Non-pigmented ciliary epithelial cell (primary cell): ENCODE measurements around the gene PIP5K1A.
"Not testable (repeated sequence)": the region's sequence is repeated elsewhere in the genome, so short reads cannot be mapped to it uniquely, and the experiment has no call there.

Experiments used
- DNase-seq: peaks from one replicate; pipeline ENCODE4 v3.0.0-alpha.2; 2010; ENCODE audit warnings: low read depth

PIP5K1A gene

DNA sequence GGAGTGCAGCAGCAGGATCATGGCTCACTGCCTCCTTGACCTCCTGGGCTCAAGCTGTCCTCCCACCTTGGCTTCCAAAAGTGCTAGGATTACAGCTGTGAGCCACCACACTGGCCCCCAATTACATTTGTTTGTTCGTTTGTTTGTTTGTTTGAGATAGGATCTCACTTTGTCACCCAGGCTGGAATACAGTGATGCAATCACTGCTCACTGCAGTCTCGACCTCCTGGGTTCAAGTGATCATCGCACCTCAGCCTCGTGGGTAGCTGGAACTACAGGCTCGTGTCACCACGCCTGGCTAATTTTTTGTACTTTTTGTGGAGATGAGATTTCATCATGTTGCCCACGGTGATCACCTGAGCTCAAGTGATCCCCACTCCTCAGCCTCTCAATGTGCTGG is 6.3 kb upstream of the PIP5K1A start:
- DNase-seq = no peak

DNA sequence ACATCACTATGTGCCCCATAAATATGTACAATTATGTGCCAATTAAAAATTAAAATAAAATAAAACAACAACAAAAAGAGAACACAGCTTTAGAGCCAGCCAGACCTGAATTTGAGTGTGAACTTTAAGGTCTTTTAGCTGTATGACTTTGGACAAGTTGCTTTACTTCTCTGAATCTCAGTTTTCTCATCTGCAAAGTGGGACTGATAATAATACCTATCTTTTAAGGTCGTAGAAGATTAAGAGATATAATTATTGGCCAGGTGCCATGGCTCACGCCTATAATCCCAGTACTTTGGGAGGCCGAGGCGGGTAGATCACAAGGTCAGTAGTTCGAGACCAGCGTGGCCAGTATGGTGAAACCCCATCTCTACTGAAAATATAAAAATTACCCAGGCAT is 5.0 kb upstream of the PIP5K1A start:
- DNase-seq = no peak

DNA sequence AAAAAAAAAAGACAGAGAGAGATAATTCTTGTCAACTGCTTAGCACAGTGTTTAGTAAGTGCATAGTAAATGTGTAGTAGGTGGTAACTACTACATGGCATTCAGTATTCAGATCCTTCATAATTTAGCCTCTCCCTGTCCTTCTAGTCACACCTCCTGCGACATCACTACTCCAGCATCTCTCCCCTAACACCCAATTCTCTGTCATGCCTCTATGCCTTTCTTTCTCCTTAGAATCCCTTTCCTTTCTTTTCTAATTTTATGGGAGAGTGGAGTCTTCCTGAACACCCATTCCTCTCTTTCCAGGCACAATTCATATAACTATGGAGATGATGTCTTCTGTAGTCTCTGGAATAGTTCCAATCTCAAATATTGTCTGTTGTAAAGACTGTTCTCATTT is 4.5 kb upstream of the PIP5K1A start:
- no peak for DNase-seq

DNA sequence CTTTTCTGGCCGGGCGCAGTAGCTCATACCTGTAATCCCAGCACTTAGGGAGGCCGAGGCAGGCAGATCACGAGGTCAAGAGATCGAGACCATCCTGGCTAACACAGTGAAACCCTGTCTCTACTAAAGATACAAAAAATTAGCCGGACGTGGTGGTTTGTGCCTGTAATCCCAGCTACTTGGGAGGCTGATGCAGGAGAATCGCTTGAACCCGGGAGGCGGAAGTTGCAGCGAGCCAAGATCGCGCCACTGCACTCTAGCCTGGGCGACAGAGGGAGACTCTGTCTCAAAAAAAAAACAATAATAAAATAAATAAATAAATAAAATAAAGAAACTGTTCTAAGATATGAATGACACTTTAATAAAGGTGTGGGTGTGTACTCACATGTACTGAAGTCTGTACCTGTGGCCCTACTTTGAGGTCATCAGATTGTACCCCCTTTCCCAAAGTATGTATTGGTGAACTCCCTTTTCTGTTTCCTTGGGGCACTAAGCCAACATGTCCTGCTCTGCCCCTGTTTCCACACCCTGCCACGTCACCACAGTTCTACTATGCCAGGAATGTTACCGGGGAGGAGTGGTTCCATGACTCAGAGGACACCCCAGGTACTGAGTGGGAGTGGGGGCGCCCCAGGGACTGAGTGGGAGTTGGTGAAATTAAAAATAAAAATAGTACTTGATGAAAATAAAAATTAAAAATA is 3.3 kb upstream of the PIP5K1A start:
- peak; percentile 67 for DNase-seq

DNA sequence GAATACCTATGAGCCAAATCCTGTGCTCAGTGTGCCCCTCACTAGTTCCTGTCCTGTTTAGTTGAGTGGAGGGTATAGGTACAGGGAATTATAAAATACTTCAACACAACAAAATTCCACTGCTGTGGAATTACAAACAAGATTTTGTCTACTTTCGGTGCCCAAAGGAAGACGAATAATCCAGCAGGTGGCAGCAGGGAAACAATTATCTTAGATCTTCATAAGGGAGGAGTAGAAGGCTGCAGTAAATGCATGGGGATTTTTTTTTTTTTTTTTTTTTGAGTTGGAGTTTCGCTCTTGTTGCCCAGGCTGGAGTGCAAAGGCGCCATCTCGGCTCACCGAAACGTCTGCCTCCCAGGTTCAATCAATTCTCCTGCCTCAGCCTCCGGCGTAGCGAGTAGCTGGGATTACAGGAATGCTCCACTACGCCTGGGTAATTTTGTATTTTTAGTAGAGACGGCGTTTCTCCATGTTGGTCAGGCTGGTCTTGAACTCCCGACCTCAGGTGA is 2.0 kb upstream of the PIP5K1A start:
- no peak for DNase-seq

GRCh38 chr1:151197863-151198253 is 494 bp upstream of the PIP5K1A start:
- no peak for DNase-seq

- peak; percentile 77 for DNase-seq
These were observed 1.7 kb downstream of the PIP5K1A start for GRCh38 chr1:151199873-151200581.

DNA sequence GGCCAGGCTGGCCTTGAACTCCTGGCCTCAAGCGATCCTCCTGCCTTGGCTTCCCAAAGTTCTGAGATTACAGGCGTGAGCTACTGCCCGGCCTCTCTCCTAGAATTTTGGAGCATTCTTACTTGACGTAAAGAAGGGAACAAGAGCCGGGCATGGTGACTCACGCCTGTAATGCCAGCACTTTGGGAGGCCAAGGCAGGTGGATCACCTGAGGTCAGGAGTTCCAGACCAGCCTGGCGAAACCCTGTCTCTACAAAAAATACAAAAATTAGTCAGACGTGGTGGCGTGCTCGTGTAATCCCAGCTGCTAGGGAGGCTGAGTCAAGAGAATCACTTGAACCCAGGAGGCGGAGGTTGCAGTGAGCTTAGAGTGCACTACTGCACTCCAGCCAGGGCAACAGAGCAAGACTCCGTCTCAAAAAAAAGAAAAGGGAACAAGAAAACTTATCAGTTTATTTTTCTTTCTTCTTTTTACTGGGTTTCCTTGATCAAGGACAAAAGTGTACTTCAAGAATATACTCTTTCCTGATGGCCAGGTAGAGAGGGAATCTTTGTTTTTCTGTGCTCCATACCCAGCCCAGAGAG is 7.1 kb downstream of the PIP5K1A start:
- not testable (repeated sequence) for DNase-seq

DNA sequence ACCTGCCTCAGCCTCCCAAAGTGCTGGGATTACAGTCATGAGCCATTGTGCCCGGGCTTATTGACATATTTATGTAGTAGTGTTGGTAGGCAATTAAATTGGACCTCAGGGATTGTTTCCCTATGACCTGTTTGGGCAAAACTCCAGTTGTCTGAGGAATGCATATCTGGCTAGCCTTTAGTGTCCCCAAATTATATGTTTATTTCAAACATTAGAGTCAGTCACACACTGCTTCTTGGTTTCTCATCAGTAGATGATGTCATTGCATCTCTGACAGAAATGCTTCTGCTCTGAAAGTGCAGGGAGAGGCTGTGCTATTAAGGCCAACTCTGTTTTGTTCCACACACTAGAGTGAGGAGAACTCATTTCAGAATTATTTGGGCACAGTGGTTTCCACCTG is 12.5 kb downstream of the PIP5K1A start:
- no peak for DNase-seq

- no peak for DNase-seq
These were observed 13.8 kb downstream of the PIP5K1A start for GRCh38 chr1:151211972-151212705.

GRCh38 chr1:151213560-151213959 is 15.2 kb downstream of the PIP5K1A start:
- no peak for DNase-seq

DNA sequence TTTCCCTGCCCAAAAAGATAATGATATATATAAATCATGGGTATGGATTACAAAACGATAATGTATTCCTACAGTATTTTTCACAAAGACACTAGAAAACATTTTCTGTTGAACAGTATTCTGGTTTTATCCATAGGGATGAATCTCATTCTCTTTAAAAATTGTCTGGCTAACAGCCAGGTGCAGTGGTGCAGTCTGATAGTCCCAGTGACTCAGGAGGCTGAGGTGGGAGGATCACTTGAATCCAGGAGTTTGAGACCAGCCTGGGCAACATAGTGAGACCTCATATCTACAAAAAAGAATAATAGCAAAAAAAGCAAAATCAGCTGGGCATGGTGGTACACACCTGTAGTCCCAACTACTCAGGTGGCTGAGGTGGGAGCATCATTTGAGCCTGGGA is 23.3 kb downstream of the PIP5K1A start:
- DNase-seq = no peak

GRCh38 chr1:151222130-151222529 is 23.8 kb downstream of the PIP5K1A start:
- no peak for DNase-seq

DNA sequence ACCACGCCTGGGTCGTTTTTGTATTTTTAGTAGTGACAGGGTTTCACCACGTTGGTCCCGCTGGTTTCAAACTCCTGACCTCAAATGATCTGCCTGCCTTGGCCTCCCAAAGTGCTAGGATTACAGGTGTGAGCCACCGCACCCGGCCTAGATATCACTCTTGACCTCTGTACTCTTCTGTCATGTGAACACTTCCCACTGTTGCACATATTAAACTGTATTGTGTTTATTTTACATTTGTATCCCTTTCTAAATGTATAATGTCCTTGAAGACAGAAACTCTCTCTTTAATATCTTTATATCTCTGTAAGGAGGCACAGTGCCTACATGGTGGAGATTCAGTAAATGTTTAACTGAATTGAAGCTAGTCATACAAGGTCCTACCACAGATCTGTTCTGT is 36.9 kb downstream of the PIP5K1A start:
- no peak for DNase-seq

GRCh38 chr1:151237678-151238466 is 39.5 kb downstream of the PIP5K1A start:
- DNase-seq = no peak

DNA sequence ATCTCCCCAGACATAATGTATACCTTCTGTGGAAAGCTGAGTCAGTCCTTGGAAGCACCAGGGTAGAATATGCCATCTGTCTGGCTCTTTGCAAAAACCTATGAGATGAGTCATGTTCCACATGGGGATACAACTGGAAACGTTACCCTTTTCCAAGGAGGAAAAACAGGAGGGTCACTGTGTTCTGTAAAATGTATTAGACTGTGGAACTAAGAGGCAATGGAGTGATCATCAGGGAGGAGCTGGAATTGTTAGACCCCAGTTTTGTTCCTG is 40.1 kb downstream of the PIP5K1A start:
- peak; percentile 60 for DNase-seq

DNA sequence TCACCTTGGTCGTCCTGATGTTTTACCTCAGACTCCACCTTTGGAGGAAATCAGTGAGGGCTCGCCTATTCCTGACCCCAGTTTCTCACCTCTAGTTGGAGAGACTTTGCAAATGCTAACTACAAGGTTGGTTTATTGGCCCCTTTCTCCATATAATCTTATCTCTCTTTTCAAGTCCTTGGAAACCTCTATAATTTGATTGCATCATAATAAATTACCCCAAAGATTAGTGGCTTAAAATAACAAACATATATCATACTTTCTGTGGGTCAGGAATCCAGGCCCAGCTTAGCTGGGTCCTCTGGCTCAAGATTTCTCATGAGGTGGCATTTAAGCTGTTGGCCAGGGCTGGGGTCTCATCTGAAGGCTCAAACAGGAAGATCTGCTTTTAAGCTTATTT is 44.1 kb downstream of the PIP5K1A start:
- no peak for DNase-seq

GRCh38 chr1:151243683-151244216 is 45.4 kb downstream of the PIP5K1A start:
- DNase-seq = no peak

- no peak for DNase-seq
These were observed 48.4 kb downstream of the PIP5K1A start for GRCh38 chr1:151246786-151247185.

DNA sequence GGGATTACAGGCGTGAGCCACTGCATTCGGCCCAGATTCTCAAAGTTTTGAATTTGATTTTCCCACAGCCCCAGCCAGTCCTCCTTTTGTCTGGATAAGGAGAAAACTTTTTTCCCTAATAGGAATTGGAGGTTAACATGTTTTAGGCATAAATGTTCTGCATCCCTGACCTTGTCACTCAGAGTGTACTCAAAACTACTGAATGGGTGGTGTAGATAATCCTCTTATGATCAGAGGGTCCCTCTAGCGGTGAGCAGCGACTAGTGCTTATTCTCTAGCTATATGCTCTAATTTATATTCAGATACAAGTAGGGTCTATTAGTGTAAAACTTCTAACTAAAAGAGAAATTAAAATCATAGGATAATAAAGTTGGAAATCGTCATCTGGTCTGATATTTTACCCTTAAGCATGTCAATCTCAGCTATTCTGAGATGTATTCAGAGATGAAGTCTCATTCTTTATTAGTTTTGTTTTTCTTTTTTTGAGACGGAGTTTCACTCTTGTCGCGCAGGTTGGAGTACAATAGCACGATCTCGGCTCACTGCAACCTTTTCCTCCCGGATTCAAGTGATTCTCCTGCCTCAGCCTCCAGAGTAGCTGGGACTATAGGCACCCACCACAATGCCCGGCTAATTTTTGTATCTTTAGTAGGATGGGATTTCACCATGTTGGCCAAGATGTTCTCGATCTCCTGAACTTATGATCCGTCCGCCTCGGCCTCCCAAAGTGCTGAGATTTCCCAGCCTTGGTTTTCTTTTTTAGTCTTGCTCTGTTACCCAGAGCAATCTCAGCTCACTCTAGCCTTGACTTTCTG is 53.5 kb downstream of the PIP5K1A start:
- peak; percentile 44 for DNase-seq
